Neural cell (in vitro differentiated cells): ENCODE results near the gene TBL1X.

Experiments
- EP300 ChIP-seq: fragments of 450-650 bp; conservative IDR thresholded peaks from 2 replicates; pipeline ENCODE4 v1.6.1; 2014; ENCODE audit warnings: antibody characterized with exemption, mild to moderate bottlenecking, moderate library complexity; ENCODE audit not compliant: poor library complexity, severe bottlenecking
- EZH2 ChIP-seq: fragments of 200-600, 300-800 bp; shearing (Covaris generic), sonication (generic); IDR thresholded peaks from 2 replicates; pipeline ENCODE4 v1.6.1; 2014; ENCODE audit warnings: antibody characterized with exemption, low read length, borderline replicate concordance, mild to moderate bottlenecking; ENCODE audit not compliant: insufficient read depth, poor library complexity, severe bottlenecking
- MXI1 ChIP-seq: fragments of 450-650 bp; conservative IDR thresholded peaks from 2 replicates; pipeline ENCODE4 v1.6.1; 2014; ENCODE audit warnings: antibody characterized with exemption, mild to moderate bottlenecking; ENCODE audit not compliant: poor library complexity, severe bottlenecking
- TAF1 ChIP-seq: IDR thresholded peaks from 2 replicates; pipeline ENCODE4 v1.6.1; 2012; ENCODE audit warnings: low read depth
- TF ChIP-seq, protein P1 (sequence below): fragments of 450-650 bp; IDR thresholded peaks from 2 replicates; pipeline ENCODE4 v1.5.1; 2014; ENCODE audit warnings: antibody characterized with exemption, mild to moderate bottlenecking, moderate library complexity; ENCODE audit not compliant: poor library complexity, severe bottlenecking

DNA sequence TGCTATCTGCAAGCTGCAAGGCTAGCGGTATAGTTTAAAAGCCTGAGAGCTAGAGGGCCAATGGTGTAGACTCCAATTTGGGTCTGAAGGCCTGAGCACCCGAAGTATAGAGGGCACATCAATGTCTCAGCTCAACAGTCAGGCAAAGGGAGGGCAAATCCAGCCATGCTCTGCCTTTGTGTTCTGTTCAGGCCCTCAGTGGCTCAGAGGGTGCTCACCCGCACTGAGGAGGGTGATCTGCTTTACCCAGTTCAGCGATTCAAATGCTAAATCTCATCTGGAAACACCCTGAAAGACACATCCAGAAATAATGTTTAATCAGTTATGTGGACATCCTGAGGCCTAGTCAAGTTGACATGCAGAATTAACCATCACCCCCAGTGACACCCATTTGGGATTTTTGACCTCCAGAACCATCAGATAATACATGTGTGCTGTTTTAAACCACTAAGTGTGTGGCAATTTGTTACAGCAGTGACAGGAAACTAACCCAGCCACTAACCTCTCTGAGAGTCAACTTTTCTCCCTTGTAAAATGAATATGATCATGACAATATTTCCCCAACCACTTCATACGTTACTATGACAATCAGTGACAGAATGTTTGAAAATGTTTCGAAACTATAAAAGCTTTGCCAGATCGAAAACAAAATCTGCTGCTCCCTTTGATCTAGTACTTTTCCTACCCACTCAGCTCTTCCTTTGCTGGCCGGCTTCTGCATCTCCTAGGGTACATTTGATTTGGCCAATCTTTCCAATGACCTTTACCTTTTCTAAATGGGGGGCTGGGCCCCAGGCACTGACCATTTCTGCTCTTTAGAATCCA is 8.4 kb upstream of the TBL1X start:
- TF ChIP-seq, protein P1, sequence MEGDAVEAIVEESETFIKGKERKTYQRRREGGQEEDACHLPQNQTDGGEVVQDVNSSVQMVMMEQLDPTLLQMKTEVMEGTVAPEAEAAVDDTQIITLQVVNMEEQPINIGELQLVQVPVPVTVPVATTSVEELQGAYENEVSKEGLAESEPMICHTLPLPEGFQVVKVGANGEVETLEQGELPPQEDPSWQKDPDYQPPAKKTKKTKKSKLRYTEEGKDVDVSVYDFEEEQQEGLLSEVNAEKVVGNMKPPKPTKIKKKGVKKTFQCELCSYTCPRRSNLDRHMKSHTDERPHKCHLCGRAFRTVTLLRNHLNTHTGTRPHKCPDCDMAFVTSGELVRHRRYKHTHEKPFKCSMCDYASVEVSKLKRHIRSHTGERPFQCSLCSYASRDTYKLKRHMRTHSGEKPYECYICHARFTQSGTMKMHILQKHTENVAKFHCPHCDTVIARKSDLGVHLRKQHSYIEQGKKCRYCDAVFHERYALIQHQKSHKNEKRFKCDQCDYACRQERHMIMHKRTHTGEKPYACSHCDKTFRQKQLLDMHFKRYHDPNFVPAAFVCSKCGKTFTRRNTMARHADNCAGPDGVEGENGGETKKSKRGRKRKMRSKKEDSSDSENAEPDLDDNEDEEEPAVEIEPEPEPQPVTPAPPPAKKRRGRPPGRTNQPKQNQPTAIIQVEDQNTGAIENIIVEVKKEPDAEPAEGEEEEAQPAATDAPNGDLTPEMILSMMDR = no peak
- TF ChIP-seq MXI1 = no peak
- no peak for TF ChIP-seq EP300
- TF ChIP-seq EZH2 = no peak
- no peak for TF ChIP-seq TAF1
